GM18861 (cell line): Measurements from ENCODE around the gene ANAPC1.
A peak's percentile ranks its signal among the peaks of the same experiment; 100 is the strongest.
"Not testable (repeated sequence)": the region's sequence is repeated elsewhere in the genome, so short reads cannot be mapped to it uniquely, and the experiment has no call there.

Experiments
- ATAC-seq: cut with Tn5 transposase; IDR thresholded peaks from one replicate; pipeline ENCODE4 v1.9.1; 2021; ENCODE audit not compliant: unreplicated experiment

Gene ANAPC1

DNA sequence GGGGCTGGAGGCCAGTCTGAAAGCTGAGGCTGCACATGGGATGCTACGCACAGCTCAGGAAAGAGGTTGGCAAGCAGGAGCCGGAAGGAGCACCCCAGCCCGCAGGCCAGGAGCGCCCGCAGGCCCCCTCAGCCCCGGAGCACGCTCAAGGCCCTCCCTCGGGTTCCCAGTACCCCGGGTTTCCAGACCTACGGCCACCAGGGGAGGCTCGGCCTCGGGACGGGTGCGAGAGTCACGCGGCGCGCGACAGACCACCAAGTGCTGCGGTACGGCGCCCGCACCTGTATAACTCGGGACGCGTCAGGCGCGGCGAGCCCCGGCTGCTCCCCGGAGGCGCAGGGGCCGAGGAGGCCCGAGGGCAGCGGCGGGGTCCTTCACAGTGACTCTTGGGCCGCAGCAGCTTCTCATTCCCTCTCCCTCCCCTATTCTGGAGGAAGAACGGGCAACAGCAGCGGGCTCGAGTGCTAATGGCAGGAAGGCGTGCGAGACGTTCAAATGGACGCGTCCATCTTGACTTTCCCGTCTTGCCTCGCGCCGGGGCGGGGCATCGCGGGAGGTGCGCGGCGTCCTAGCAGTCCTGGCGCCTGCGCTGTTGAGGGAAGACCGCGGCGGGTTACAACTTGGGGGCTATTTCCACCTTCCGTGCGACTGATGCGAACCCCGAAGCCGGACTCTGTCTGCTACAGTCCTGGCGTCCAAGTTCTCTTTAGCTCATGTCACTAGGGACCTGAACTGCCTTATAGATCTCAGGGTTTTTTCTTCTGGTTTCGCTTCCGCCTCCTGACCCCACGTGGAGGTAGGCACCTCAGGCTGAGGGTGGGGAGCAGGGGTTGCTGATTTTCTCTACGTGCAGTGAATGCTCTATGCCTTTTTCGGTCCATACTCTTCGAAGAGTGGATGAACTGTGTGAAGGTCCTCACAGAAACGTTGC, at the start of gene ANAPC1:
Gene ANAPC1 (minus strand): TSS at position 533 of the 931 bp plus-strand sequence. CDS start 3,368 bp downstream, outside the sequence.
- ATAC-seq = peak; percentile 62

DNA sequence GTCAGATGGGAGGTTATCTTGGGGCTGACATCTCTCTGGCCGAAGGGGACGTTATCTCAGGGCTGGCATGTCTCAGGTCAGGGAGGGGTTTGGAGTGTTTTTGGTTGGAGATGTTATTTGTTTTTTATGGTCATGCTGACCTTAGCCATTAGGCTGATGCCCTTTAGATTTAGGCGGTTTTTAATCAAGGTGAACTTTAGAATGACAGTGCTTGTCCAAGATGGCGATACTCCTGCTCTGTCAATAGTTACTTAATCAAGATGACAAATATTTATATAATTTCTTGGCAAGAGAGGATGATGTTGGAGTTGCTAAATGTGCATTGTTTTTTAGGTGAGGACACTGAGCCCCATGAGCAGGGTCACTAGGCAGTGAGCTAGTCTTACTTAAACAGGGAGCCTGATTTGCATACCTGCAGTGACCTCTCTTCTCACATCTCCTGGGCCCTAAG, 48.9 kb upstream of the ANAPC1 start:
- ATAC-seq = no peak

- no peak for ATAC-seq
These were observed 46.9 kb upstream of the ANAPC1 start for GRCh38 chr2:111930875-111931274.

DNA sequence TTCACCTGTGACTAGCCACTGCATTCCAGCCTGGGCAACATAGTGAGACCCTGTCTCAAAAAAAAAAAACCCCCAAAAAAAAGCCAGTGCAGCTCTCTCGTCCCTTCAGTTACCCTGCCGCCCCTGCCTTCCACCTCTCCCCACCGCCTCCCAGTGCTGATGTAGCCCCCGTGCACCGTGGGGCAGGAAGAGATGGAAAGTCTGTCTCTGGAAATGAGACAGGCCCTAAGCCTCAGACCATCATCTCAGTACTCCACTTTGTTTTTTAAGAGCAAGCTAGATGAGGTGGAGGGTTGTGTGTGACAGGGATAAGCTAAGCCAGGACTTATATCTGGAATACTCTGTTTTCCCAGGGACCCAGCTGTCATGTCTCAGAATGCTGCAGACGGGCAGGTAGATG, 46.4 kb upstream of the ANAPC1 start:
- no peak for ATAC-seq

- ATAC-seq = no peak
These were observed 43.7 kb upstream of the ANAPC1 start for GRCh38 chr2:111927723-111928122.

GRCh38 chr2:111924617-111925107, 40.7 kb upstream of the ANAPC1 start:
- ATAC-seq = no peak

GRCh38 chr2:111923276-111923804, 39.3 kb upstream of the ANAPC1 start:
- ATAC-seq = no peak

DNA sequence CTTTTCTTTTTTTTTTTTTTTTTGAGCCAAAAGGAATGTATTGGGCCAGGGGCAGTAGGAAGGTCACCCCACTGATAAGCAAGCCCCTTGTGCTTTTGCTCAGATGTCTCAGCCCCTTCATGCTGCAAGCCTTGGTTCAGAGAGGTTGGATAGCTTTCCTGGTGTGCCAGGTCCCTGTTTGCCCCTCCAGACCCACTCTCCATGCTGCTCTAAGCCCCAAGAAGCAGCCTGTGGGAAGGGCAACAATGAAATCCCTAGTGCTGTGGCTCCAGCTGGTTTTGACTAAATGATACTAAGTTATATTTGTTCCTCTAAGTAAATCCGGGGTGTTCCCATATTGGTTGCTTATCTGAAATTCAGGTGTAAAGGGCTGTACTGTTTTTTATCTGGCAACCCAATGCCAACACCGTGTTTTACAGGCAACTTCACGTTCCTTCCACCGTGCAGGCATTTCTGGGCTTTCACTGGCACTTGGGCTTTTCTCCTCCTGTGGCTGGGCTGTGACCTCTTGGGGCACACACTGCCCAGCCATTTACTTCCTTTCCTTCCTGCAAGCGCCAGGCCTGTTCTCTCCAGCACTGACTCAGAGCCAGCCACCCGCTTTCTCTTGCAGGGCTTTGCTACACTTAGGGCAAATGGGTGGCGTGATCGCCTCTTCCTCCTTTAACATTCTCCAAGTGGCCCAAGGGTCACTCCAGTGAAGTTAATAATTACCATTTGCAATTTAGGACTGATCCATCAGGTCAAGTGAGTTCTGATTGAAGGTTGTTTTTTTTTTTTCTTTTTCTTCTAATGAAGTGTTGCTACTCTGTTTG, 36.0 kb upstream of the ANAPC1 start:
- ATAC-seq = no peak

DNA sequence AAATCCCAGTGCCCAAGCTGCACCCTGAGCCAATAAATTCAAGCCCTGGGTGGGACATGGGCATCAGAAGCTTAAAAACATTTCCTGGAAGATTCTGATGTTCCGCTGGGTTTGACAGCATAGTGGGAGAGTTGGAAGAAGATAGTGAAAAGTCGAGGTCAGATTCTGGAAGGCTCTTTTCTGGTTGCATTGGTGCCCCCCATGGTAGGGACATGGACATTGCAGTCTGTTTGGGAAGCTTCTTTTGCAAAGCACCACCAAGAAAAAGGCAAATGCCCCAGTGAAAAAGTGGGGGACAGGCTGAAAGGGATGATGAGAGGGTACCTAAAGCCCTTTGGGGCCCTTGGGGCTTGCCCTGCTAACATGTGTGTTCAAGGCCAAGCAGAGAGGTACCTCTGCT, 35.4 kb upstream of the ANAPC1 start:
- no peak for ATAC-seq

GRCh38 chr2:111918383-111918806, 34.4 kb upstream of the ANAPC1 start:
- no peak for ATAC-seq

GRCh38 chr2:111917106-111917505, 33.1 kb upstream of the ANAPC1 start:
- ATAC-seq = no peak

- ATAC-seq = no peak
These were observed 28.6 kb upstream of the ANAPC1 start for GRCh38 chr2:111912547-111912946.

DNA sequence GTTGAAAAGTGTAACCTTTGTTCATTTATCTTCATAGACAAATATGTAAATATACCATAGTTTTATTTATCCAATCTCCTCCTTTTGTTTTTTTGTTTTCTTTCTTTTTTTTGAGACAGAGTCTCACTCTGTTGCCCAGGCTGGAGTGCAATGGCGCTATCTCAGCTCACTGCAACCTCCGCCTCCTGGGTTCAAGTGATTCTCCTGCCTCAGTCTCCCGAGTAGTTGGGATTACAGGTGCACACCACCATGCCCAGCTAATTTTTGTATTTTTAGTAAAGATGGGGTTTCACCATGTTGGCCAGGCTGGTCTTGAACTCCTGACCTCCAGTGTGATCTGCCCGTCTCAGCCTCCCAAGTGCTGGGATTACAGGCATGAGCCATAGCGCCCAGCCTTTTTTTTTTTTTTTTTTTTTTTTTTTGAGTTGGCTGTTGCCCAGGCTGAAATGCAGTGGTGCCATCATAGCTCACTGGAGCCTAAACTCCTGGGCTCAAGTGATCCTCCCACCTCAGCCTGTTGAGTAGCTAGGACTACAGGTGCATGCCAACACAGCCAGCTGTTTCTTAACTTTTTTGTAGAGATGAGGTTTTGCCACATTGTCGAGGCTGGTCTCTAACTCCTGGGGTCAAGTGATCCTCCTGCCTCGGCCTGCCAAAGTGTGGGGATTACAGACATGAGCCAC, 27.4 kb upstream of the ANAPC1 start:
- not testable (repeated sequence) for ATAC-seq

DNA sequence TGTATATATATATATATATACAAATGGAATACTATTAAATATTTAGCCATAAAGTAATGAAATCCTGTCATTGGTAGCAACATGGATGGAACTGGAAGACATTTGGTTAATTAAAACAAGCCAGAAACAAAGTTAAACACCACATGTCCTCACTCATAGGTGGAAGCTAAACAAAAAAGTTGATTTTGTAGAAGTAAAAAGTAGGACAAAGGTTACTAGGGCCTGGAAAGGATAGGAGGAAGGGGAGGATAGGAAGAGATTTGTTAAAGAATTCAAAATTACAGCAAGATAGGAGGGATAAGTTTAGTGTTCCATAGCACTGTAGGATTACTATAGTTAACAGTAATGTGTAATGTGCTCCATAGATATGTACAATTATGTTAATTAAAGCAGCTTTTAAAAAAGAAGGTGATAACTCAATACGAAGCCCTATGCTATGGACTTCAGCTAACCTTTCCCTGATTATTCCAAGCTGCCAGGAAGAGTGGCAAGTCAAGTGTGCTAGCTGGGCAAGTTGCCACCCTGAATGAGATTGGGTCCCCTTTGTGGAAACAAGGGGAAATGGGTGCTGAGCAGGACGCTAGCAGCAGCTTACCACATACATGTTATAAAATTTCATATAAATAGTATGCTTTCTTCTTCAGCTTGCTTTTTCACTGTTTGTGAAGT, 26.8 kb upstream of the ANAPC1 start:
- no peak for ATAC-seq

DNA sequence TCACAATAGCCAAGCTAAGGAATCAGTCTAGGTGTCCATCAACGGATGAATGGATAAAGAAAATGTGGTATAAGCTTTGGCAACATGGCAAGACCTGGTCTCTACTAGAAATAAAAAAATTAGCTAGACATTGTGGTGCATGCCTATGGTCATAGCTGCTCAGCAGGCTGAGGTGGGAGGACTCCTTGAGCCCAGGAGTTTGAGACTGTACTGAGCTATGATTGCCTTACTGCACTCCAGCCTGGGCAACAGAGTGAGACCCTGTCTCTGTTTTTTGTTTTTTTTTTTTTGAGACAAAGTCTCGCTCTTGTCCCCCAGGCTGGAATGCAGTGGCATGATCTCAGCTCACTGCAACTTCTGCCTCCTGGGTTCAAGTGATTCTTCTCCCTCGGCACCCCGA, 26.0 kb upstream of the ANAPC1 start:
- ATAC-seq = not testable (repeated sequence)

- no peak for ATAC-seq
These were observed 25.1 kb upstream of the ANAPC1 start for GRCh38 chr2:111909079-111909478.

GRCh38 chr2:111908578-111908977, 24.6 kb upstream of the ANAPC1 start:
- ATAC-seq = no peak

GRCh38 chr2:111905990-111906735, 22.2 kb upstream of the ANAPC1 start:
- no peak for ATAC-seq

GRCh38 chr2:111905475-111905869, 21.5 kb upstream of the ANAPC1 start:
- ATAC-seq = not testable (repeated sequence)
